NCI-H187 (cell line): ENCODE results near the gene C11orf24.
"Not testable (repeated sequence)": the region's sequence is repeated elsewhere in the genome, so short reads cannot be mapped to it uniquely, and the experiment has no call there.

Source experiments
- DNase-seq, 2 experiments: peaks; one replicate each; lab custom pipeline; 2025; lab: John Stamatoyannopoulos, UW

Gene C11orf24

GRCh38 chr11:68271781-68272608, at the start of gene C11orf24:
C11orf24 (minus strand) TSS chr11:68271973; CDS start chr11:68263767, 8,206 bp downstream.
- peak; percentile 84 to 87 for DNase-seq

DNA sequence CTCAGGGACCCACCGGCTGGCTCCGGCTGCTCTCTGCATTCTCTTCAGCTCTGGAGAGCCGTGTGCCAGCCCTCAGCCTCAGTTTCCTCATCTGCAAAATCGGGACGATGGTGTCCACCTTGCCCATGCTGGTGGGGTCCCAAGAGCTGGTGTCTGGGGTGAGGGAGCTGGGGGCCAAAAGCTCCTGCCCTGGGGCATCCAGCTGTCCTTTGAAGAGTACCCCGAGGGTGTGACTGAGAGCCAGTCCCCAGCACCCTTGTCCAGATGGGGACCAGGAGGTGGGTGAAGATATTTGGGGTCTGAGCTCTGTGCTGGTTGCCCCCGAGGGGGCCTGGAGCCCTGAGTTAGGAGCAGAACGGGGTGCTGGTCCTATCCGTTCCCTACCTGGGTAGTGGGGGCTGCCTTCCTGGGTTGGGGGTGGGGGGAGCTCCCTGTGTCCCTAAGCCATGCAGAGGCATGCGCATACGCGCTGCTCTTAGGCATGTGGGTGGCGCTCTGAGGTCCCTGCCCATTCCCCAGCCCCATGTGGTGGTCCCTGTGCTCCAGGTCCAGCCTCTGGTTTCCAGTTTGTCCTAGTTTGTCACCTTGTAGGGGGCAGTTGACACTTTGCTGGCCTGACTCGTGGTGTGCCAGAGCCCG, 45.5 kb upstream of the C11orf24 start:
- no peak for DNase-seq

DNA sequence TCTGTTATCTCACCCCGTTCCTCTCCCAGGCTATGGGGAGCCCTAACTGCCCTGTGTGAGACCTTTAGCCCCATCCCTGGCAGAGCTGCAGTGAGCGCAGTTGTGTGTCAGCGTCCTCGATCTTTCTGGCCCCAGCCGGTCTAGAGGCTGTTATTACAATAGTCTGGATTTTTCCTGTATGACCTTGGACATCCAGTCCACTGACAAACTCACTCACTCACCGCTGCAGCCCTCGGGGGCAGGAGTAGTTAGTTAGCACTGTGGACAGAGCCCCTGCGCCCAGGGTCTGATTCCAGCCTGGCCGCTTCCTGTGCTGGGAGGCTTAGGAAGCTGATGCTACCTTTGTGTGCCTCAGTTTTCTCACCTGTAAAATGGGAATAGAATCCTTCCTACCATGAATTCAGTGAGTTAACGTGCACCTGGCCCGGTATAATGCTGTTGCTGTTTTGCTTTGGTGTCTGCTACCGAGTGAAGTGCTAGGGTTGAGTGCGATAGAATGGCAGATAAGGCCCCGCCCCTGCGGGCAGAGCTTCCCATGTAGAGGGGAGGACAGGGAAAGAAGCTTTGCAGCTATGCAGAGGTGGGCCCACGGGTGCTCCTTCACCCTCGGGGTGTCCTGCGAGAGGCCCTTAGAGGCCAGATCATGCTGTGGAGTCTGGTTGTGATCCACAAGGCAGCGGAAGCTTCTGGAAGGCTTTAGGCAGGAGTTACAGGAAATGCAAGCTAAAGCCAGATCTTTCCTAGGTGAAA, 43.6 kb upstream of the C11orf24 start:
- DNase-seq = no peak

- DNase-seq = no peak
Measured at GRCh38 chr11:68314203-68315170, 42.7 kb upstream of the C11orf24 start.

GRCh38 chr11:68313574-68314202, 41.9 kb upstream of the C11orf24 start:
- DNase-seq = no peak

DNA sequence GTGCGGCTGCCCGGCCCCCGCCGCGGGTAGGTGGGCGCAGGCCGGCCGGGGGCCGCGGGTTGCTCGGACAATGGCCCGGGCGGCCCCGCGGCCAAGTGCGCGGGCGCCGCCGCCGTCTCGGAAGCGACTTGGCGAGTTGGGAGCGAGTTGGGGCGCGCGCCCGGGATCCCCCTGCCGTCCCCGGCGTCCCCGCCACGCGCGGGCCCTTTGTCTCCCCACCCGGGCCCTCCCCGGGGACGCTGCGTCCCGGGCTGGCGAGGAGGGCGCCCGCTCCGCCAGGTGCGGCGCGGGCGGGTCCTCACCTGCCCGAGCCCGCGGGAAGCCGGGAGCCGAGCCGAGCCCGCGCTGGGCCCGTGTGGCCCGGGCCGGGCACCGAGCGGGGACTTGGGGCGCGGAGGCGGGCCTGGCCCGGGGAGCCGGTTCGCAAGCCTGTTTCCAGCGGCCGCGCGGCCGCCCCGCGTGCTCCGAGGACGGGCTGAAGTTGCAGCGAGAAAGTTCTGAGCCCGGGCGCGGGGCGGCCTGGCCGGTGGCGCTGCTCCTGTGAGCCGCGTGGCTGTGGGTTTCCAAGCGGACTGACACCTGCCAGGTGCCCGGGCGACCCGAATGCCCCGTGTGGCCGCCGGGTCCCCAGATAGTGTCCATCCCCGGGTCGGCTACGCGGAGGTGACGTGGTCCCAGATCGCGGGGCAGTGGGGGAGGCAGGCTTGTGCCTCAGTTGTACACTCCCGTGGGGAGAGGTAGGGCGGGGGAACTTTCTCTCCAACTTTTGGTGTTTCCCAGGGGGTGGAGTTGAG, 41.2 kb upstream of the C11orf24 start:
- no peak for DNase-seq

DNA sequence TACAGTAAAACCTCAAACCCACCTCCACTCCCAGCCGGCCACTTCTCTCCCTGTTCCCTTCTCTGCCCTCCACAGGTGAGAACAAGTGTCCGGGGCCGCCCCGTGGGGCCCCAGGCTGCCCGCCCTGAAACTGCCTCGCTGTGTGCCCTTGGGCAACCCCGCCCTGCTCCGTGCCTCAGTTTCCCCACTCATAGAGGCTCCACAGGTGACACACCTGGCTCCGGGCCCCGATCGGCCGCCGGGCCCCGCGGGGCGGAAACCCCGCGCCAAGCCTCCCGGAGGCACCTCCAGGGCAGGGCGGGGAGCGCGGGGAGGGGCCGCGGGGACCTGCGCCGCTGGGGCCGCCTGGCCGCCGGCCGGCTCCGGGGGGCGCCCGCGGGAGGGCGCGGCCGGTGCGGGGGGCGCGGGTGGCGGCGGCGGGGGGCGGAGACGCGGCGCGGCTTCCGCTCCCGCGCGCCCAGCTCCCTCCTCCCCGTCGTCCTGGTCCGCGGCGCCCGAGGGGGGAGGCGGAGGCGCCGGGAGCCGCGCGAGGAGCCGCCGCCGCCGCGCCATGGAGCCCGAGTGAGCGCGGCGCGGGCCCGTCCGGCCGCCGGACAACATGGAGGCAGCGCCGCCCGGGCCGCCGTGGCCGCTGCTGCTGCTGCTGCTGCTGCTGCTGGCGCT, 40.5 kb upstream of the C11orf24 start, which contains the start of gene LRP5:
LRP5 (plus strand) TSS at position 475 of the 663 bp plus-strand sequence; CDS start at position 599, 124 bp downstream.
- DNase-seq = no peak

GRCh38 chr11:68311160-68312116, 39.7 kb upstream of the C11orf24 start:
- DNase-seq = no peak

DNA sequence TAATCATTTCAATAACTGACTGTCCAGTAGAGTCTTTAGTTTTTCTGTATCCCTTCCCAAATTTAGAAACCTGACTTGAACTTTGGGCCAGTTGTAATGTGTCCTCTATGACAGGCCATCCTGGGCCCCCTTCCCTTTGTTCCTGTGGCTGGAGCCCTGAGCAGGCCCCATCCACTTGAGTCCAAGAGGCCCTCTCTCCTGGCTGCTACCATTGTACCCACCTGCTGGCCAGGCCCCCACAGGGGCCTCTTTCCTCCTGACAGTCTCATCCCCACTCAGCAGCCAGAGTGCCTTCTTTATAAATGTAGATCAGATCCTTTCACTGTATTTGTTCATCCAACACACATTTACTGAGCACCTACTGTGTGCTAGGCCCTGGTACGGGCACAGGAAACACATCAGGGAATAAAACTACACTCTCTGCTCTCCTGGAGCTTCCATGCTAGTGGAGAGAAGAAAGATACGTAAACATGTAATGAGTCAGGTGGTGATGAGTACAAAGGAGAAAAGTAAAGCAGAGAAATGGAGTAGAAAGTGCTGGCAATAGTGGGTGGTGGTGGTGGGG, 37.9 kb upstream of the C11orf24 start:
- no peak for DNase-seq

- no peak for DNase-seq
Measured at GRCh38 chr11:68308068-68308467, 36.3 kb upstream of the C11orf24 start.

DNA sequence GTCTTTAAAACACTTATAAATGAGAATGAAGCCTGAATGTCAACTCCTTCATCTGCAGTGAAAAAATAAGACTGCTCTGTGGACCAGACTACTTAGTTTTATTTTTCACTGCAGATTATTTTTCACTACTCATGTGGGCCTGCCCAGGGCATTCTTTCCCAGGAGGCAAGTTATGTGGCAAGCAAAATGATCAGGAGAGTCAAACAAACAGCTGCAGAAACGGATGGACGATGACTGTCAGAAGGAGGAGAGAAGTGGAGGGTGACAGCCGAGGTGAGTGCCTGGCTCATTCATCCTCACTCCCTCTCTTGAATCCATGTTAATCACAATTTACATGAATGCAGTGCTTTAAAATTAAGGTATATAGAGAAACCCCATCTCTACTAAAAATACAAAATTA, 34.9 kb upstream of the C11orf24 start:
- DNase-seq = no peak

GRCh38 chr11:68303982-68304780, 32.4 kb upstream of the C11orf24 start:
- DNase-seq = no peak

DNA sequence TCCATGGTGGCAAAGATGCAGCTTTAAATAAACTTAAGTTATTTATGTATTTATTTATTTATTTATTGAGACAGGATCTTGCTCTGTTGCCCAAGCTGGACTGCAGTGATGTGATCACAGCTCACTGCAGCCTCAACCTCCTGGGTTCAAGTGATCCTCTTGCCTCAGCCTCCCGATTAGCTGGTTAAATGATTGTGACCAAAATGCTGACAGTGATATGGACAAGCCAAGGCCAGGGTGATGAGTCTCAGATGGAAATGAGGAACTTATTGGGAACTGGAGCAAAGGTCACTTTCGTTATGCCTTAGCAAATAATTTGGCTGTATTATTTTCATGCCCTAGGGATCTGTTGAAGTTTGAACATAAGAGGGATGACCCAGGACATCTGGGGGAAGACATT, 31.3 kb upstream of the C11orf24 start:
- no peak for DNase-seq

GRCh38 chr11:68302670-68303069, 30.9 kb upstream of the C11orf24 start:
- no peak for DNase-seq

DNA sequence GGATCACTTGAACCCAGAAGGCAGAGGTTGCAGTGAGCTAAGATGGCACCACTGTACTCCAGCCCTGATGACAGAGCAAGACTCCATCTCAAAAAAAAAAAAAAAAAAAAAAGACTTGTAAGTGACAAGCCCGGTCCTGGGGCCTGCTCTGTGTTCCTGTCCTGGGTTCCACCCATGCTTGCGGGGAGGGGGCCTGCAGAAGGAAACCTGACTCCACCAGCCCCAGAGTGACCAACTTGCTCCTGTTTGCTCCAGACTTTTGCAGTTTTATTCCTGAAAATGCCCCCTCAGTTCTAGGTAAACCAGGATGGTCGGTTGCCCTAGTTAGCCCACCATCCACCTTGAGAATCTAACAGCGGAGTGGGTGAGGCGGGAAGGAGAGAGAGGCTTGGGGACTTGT, 30.5 kb upstream of the C11orf24 start:
- DNase-seq = no peak

DNA sequence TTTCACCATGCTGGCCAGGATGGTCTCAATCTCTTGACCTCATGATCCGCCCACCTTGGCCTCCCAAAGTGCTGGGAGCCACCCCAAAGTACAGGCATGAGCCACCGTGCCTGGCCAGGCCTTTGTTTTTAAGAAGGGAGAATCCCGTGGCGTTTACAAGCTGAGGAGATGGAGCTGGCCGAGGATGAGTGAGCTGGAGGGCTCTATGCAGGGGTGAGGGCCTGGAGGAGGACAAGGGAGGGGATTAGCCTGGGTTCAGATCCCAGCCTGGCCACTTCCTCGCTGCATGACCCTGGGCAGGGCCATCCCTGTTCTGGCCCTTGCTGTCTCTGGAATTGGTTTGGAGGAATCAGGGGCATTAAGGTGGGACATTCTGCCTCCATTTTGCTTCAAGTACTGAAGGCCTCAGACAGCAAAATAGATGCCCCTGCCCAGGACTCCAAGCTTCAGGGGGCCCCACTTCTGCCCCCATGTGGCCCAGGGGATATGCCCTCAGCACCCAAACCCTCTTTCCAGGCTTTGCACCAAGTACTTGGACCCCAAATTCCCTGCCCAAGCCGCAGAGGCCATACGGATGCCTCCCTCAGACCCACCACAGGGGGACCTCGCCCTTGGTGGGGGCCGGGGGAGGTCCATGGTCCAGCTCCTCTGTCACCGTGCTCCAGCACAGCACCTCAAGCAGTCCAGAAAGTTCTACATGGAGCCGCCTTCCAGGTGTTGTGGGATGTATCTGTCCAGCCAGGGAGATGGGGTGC, 28.5 kb upstream of the C11orf24 start:
- DNase-seq = no peak

DNA sequence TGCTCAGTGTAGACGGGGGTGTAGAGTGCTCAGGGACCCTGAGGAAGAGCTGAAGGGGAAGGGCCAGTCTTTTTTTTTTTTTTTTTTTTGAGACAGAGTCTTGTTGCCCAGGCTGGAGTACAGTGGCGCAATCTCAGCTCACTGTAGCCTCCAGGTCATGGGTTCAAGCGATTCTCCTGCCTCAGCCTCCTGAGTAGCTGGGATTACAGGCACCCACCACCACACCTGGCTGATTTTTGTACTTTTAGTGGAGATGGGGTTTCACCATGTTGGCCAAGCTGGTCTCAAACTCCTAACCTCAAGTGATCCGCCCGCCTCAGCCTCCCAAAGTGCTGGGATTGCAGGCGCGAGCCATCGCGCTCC, 27.7 kb upstream of the C11orf24 start:
- not testable (repeated sequence) for DNase-seq
